GM21367 (cell line): ENCODE results near the gene DHX34.
"Not testable (repeated sequence)": the region's sequence is repeated elsewhere in the genome, so short reads cannot be mapped to it uniquely, and the experiment has no call there.

Source experiments
- ATAC-seq: cut with Tn5 transposase; IDR thresholded peaks from one replicate; pipeline ENCODE4 v1.9.1; 2021; ENCODE audit not compliant: unreplicated experiment

The DHX34 gene, protein sequence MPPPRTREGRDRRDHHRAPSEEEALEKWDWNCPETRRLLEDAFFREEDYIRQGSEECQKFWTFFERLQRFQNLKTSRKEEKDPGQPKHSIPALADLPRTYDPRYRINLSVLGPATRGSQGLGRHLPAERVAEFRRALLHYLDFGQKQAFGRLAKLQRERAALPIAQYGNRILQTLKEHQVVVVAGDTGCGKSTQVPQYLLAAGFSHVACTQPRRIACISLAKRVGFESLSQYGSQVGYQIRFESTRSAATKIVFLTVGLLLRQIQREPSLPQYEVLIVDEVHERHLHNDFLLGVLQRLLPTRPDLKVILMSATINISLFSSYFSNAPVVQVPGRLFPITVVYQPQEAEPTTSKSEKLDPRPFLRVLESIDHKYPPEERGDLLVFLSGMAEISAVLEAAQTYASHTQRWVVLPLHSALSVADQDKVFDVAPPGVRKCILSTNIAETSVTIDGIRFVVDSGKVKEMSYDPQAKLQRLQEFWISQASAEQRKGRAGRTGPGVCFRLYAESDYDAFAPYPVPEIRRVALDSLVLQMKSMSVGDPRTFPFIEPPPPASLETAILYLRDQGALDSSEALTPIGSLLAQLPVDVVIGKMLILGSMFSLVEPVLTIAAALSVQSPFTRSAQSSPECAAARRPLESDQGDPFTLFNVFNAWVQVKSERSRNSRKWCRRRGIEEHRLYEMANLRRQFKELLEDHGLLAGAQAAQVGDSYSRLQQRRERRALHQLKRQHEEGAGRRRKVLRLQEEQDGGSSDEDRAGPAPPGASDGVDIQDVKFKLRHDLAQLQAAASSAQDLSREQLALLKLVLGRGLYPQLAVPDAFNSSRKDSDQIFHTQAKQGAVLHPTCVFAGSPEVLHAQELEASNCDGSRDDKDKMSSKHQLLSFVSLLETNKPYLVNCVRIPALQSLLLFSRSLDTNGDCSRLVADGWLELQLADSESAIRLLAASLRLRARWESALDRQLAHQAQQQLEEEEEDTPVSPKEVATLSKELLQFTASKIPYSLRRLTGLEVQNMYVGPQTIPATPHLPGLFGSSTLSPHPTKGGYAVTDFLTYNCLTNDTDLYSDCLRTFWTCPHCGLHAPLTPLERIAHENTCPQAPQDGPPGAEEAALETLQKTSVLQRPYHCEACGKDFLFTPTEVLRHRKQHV

GRCh38 chr19:47348819-47349795 is at the start of gene DHX34:
DHX34 (plus strand) TSS chr19:47349315; CDS start chr19:47353031, 3,716 bp downstream.
- ATAC-seq: peak; percentile 84

DNA sequence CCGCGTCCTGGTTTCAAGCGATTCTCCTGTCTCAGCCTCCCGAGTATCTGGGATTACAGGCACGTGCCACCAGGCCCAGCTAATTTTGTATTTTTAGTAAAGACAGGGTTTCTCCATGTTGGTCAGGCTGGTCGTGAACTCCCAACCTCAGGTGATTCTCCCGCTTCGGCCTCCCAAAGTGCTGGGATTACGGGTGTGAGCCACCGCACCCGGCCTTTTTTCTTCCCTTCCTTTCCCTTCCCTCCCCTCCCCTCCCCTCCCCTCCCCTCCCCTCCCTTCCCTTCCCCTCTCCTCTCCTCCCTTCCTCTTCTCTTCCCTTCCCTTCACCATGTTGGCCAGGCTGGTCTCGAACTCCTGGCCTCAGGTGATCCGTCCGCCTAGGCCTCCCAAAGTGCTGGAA is 48.2 kb upstream of the DHX34 start:
- not testable (repeated sequence) for ATAC-seq

GRCh38 chr19:47302249-47302648 is 46.9 kb upstream of the DHX34 start:
- ATAC-seq: no peak

GRCh38 chr19:47303966-47304365 is 45.1 kb upstream of the DHX34 start:
- no peak for ATAC-seq

GRCh38 chr19:47305309-47305751 is 43.8 kb upstream of the DHX34 start:
- ATAC-seq: no peak

DNA sequence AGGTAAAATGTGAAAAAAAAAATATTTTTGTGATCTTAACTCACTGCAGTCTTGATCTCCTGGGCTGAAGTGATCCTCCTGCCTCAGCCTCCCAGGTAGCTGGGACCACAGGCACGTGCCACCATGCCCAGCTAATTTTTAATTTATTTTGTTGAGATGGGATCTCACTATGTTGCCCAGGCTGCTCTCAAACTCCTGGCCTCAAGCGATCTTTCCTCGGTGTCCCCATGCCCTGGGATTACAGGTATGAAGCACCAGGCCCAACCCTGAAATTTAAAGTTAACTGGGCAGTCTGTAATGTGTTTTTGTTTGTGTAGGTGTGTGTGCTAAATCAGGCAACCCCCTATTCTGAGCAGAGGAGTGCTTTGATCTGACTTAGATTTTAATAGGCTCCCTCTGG is 42.8 kb upstream of the DHX34 start:
- ATAC-seq: no peak

DNA sequence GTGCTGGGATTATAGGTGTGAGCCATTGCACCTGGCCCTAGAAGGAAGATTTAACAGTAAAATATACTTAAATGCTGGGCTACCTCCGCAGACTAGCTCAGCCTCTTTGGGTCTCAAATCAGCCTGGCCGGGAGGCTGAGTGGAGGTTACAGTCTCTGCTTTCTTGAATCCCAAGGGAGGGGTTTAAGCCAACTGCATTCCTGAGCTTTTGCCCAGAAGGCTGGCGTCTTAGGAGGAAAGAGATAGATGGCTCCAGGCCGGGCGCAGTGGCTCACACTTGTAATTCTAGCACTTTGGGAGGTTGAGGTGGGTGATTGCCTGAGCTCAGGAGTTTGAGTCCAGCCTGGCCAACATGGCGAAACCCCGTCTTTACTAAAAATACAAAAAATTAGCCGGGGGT is 40.1 kb upstream of the DHX34 start:
- ATAC-seq: no peak

DNA sequence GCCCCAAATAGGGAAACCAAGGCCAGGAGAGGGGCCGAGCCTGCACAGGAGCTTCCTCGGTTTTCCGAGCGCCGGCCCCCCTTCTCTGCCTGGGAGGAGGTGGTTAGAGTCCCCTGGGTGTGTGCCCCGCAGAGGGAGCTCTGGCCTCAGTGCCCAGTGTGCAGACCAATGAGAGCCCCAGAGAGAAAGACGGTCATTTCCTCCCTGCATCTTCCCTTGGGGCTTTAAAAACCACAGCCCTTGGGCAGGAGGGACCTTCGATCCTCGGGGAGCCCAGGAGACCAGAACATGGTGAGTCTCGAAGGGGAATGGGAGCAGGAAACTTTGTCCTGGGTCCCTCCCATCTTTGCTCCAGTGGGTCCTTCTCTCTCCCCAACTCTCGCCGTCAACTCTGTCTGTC is 39.5 kb upstream of the DHX34 start, which contains the start of gene C5AR1:
Gene C5AR1 (plus strand): TSS at position 254 of the 400 bp plus-strand sequence. CDS start 35 bp downstream, at position 289.
- no peak for ATAC-seq

- no peak for ATAC-seq
Observed at GRCh38 chr19:47310323-47310722, 38.8 kb upstream of the DHX34 start.

DNA sequence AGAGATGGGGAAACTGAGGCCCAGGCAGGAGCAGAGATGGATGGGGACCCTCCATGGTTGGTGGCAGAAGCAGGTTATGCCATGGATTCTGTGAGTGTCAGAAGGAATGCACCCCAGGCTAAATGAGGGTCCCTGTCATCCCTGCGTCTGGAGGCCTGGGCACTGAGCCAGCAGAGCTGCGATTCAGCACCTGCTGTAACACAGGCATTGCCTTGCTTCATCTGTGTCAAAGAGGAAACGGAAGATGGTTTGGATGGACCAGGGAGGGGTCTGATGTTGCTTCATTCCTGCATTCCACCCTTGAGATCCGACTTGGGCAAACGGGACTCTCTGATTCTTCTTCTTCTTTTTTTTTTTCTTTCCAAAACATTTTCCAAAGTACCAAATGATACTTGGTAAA is 38.3 kb upstream of the DHX34 start:
- ATAC-seq: no peak

GRCh38 chr19:47312366-47313006 is 36.6 kb upstream of the DHX34 start:
- ATAC-seq: no peak

- no peak for ATAC-seq
Observed at GRCh38 chr19:47313754-47314295, 35.3 kb upstream of the DHX34 start.

GRCh38 chr19:47315125-47315821 is 33.8 kb upstream of the DHX34 start:
- no peak for ATAC-seq

- no peak for ATAC-seq
Observed at GRCh38 chr19:47316513-47316912, 32.6 kb upstream of the DHX34 start.

DNA sequence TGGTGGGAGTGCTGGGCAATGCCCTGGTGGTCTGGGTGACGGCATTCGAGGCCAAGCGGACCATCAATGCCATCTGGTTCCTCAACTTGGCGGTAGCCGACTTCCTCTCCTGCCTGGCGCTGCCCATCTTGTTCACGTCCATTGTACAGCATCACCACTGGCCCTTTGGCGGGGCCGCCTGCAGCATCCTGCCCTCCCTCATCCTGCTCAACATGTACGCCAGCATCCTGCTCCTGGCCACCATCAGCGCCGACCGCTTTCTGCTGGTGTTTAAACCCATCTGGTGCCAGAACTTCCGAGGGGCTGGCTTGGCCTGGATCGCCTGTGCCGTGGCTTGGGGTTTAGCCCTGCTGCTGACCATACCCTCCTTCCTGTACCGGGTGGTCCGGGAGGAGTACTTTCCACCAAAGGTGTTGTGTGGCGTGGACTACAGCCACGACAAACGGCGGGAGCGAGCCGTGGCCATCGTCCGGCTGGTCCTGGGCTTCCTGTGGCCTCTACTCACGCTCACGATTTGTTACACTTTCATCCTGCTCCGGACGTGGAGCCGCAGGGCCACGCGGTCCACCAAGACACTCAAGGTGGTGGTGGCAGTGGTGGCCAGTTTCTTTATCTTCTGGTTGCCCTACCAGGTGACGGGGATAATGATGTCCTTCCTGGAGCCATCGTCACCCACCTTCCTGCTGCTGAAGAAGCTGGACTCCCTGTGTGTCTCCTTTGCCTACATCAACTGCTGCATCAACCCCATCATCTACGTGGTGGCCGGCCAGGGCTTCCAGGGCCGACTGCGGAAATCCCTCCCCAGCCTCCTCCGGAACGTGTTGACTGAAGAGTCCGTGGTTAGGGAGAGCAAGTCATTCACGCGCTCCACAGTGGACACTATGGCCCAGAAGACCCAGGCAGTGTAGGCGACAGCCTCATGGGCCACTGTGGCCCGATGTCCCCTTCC is 28.9 kb upstream of the DHX34 start:
- no peak for ATAC-seq

DNA sequence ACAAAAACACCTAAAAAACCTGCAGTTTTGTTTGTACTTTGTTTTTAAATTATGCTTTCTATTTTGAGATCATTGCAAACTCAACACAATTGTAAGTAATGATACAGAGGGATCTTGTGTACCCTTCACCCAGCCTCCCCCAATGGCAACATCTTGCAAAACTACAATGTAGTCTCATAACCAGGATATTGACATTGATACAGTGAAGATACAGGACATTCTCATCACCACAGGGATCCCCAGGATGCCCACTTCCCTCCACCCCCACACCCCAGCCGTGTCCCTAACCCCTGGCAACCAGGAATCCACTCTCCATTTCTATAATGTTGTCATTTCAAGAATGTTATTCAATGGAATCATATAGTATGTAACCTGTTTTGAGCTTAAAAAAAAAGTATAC is 27.5 kb upstream of the DHX34 start:
- no peak for ATAC-seq

- ATAC-seq: no peak
Observed at GRCh38 chr19:47322058-47322457, 27.1 kb upstream of the DHX34 start.

DNA sequence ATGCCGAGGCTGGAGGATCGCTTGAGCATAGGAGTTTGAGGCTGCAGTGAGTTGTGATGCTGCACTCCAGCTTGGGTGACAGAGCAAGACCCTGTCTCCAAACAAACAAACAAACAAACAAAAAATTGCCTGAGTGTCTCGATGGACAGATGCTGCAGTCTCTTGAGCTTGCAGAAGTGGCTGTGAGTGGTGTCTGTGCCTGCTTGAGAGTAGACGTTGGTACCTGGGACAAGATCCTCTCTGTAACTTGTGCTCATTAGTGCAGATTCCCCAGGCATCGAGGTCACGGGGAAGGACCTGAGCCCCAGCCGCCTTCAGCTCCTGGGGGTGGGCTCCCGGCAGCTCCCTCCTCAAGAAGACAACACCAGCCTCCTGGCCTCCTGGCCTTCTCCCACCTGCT is 25.7 kb upstream of the DHX34 start:
- no peak for ATAC-seq
